Right renal cortex interstitium (tissue), 3 donors: Measurements from ENCODE around the gene EFCAB6. TPM values are rescaled to one million over a fixed set of nuclear protein-coding genes. Genes with fewer than 3 reads are reported as not detected.

Experiments
- DNase-seq, 3 donors: peaks; one replicate each; pipeline ENCODE4 v3.0.0-alpha.2; 2013; ENCODE audit warnings: low read depth in 3 of 3, low spot score in 2 of 3
- polyA plus RNA-seq, 3 donors: library from polyadenylated mRNA; unstranded; fragments of 120-200 nt; gene quantifications; one replicate each; pipeline ENCODE4 v1.2.1, GENCODE V29; 2013; ENCODE audit not compliant: insufficient read length in 3 of 3

Gene EFCAB6
- polyA plus RNA-seq, 3 donors = 5.1 to 5.6 (median 5.6) TPM

GRCh38 chr22:43592476-43592875 lies 219.6 kb downstream of the EFCAB6 start:
- no peak for DNase-seq

- DNase-seq = no peak
These were observed 220.7 kb downstream of the EFCAB6 start for GRCh38 chr22:43591380-43591779.

GRCh38 chr22:43587574-43587973 lies 224.5 kb downstream of the EFCAB6 start:
- no peak for DNase-seq

- DNase-seq = no peak
These were observed 228.6 kb downstream of the EFCAB6 start for GRCh38 chr22:43583501-43583900.

GRCh38 chr22:43582394-43582793 lies 229.7 kb downstream of the EFCAB6 start:
- DNase-seq = no peak

GRCh38 chr22:43580271-43580750 lies 231.8 kb downstream of the EFCAB6 start:
- no peak for DNase-seq

GRCh38 chr22:43574738-43575137 lies 237.4 kb downstream of the EFCAB6 start:
- no peak for DNase-seq

GRCh38 chr22:43572710-43573109 lies 239.4 kb downstream of the EFCAB6 start:
- no peak for DNase-seq

GRCh38 chr22:43571181-43571580 lies 240.9 kb downstream of the EFCAB6 start:
- no peak for DNase-seq

GRCh38 chr22:43570531-43571165 lies 241.5 kb downstream of the EFCAB6 start:
- no peak for DNase-seq

- DNase-seq = no peak
These were observed 243.0 kb downstream of the EFCAB6 start for GRCh38 chr22:43569111-43569510.

- no peak for DNase-seq
These were observed 244.3 kb downstream of the EFCAB6 start for GRCh38 chr22:43567691-43568324.

GRCh38 chr22:43566561-43567332 lies 245.4 kb downstream of the EFCAB6 start:
- no peak for DNase-seq

GRCh38 chr22:43566021-43566420 lies 246.1 kb downstream of the EFCAB6 start:
- no peak for DNase-seq

GRCh38 chr22:43564859-43565258 lies 247.2 kb downstream of the EFCAB6 start:
- DNase-seq = no peak

GRCh38 chr22:43563571-43563970 lies 248.5 kb downstream of the EFCAB6 start:
- DNase-seq = no peak

- no peak for DNase-seq
These were observed 249.3 kb downstream of the EFCAB6 start for GRCh38 chr22:43562843-43563242.

- no peak for DNase-seq
These were observed 250.5 kb downstream of the EFCAB6 start for GRCh38 chr22:43561415-43562178.

GRCh38 chr22:43560651-43561050 lies 251.5 kb downstream of the EFCAB6 start:
- no peak for DNase-seq

GRCh38 chr22:43555561-43556515 lies 256.3 kb downstream of the EFCAB6 start:
- no peak for DNase-seq
